ENCODE measurements around the gene TDRD15. TPM values are rescaled to one million over a fixed set of nuclear protein-coding genes. Genes with fewer than 3 reads are reported as not detected.

Gene TDRD15
- total RNA-seq, 1 donor from 2014 or later = not detected

DNA sequence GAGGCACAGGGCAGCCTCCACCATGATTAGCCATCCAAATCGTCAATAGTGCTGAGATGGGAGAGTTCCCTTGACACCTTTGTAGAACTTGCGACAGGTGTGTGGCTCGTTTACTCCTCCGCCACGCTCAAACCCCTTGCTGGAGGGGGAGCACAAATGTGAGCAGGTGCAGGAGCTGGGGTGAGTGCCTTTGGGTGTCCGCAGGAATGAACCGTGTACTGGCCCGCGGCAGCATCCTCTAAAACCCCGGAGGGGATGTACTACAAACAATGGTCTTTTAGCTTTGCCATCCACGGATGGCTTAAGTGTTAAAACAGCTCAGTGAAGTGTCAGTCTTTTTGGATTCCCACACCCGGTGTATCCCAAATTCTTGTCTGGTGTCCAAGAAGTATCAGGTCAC lies 21.4 kb upstream of the TDRD15 start:
- no peak for TF ChIP-seq CTCF (IDR thresholded peaks at IDR 0.05; ENCODE audit: insufficient read depth, low read length, poor library complexity, severe bottlenecking)
- Histone ChIP-seq H3K27me3 (ENCODE audit: control insufficient read depth, insufficient read depth, low read length) (no peaks in the 10 kb centered on the region), H3K36me3 (ENCODE audit: control insufficient read depth, insufficient read depth, low read length) (no peaks in the 10 kb centered on the region), H3K4me3 (ENCODE audit: low read depth, low read length) (no peak overlapping the region)
- DNase-seq (ENCODE audit: low read depth) = no peak

GRCh38 chr2:21103274-21103891 lies 20.4 kb upstream of the TDRD15 start:
- TF ChIP-seq CTCF (IDR thresholded peaks at IDR 0.05; ENCODE audit: insufficient read depth, low read length, poor library complexity, severe bottlenecking) = no peak
- no peak overlapping the region for H3K4me3 ChIP-seq (ENCODE audit: low read depth, low read length)
- no peaks in the 10 kb centered on the region for H3K27me3 ChIP-seq (ENCODE audit: control insufficient read depth, insufficient read depth, low read length)
- H3K36me3 ChIP-seq (ENCODE audit: control insufficient read depth, insufficient read depth, low read length) = no peaks in the 10 kb centered on the region
- DNase-seq (ENCODE audit: low read depth) = no peak

DNA sequence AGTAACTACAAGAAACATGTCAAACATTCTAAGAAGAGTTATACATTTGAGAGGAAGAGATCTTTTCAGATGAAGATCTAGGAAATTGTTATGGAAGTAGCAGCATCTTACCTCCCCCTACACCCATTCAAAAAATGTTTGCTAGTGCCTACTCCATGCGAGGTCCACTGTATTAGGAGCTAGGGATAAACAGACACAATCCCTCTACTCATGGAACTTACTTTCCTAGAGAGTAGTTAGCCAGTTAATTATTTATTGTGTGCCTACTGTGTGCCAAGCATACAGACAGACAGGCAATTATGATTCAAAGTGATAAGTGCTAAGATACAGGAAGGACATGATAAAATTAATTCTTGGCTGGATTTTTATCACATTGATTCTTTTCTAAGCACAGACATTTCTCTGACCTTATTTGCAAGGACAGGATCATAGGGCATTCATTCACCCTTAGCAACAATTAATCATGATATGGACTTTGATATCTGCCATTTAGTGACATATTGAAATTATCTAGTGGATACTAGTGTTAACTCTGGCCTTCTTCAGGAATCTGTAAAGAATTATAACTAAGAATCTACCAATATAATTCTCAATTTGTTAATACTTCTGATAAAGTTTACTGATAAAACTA lies 19.6 kb upstream of the TDRD15 start:
- no peak for DNase-seq (ENCODE audit: low read depth)
- Histone ChIP-seq H3K27me3 (ENCODE audit: control insufficient read depth, insufficient read depth, low read length) (no peaks in the 10 kb centered on the region), H3K36me3 (ENCODE audit: control insufficient read depth, insufficient read depth, low read length) (no peaks in the 10 kb centered on the region), H3K4me3 (ENCODE audit: low read depth, low read length) (no peak overlapping the region)
- TF ChIP-seq CTCF (IDR thresholded peaks at IDR 0.05; ENCODE audit: insufficient read depth, low read length, poor library complexity, severe bottlenecking) = no peak

DNA sequence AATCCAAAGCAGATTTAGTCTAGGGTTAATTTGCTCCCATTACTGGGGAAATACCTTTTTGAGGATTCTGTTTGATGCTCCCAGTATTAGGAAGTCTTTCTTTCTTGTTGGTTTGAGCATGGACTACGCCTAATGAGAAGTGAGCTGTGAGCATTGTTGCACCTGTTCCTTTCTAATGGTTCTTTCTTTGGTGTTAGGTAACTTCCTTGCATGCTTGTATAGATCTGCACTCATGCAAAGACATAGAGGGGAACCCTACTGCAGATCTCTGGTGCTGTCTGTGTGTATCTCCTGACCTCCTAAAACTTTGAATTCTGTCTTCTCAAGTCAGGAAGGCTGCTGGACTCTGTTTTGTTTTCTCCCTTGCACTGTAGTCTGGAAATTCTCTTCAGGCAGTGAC lies 12.8 kb upstream of the TDRD15 start:
- Histone ChIP-seq H3K4me3 (ENCODE audit: low read depth, low read length) (no peak overlapping the region), H3K36me3 (ENCODE audit: control insufficient read depth, insufficient read depth, low read length) (no peaks in the 10 kb centered on the region), H3K27me3 (ENCODE audit: control insufficient read depth, insufficient read depth, low read length) (no peaks in the 10 kb centered on the region)
- no peak for TF ChIP-seq CTCF (IDR thresholded peaks at IDR 0.05; ENCODE audit: insufficient read depth, low read length, poor library complexity, severe bottlenecking)
- no peak for DNase-seq (ENCODE audit: low read depth)

DNA sequence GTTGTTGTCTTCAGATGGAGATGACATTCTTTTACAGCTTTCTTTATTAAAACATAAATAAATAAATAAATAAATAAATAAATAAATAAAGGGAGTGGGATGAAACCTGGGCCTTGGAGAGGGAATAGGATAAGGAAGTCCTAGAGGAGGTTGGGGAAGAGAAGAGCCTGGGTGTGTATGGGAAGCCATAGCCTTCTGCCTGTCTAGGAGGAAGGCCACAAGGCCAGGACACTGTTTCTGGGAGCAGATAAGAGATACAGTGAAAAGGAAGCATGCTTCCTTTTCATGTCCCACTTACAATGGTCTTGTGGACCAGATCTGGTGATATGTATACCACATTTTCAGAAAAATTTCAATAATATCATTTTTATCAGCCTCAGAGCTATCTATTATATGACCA lies 6.1 kb upstream of the TDRD15 start:
- no peak for TF ChIP-seq CTCF (IDR thresholded peaks at IDR 0.05; ENCODE audit: insufficient read depth, low read length, poor library complexity, severe bottlenecking)
- Histone ChIP-seq H3K27me3 (ENCODE audit: control insufficient read depth, insufficient read depth, low read length) (no peaks in the 10 kb centered on the region), H3K36me3 (ENCODE audit: control insufficient read depth, insufficient read depth, low read length) (no peaks in the 10 kb centered on the region), H3K4me3 (ENCODE audit: low read depth, low read length) (no peak overlapping the region)
- DNase-seq (ENCODE audit: low read depth) = no peak

Measured in kidney epithelial cell (primary cell).